Heart left ventricle (tissue), 16 donors: ENCODE results near the gene MAP4K5. TPM values are rescaled to one million over a fixed set of nuclear protein-coding genes. Genes with fewer than 3 reads are reported as not detected.

Experiments used
- ATAC-seq, 4 donors: fragments of 200-7000 bp; cut with Tn5 transposase; one replicate each; pipeline ENCODE4 v1.9.1; 2020 to 2022; ENCODE audit warnings: moderate library complexity in 4 of 4, mild to moderate bottlenecking in 3 of 4, moderate number of reproducible peaks in 1 of 4
- DNase-seq, 5 donors: peaks; one replicate each; pipeline ENCODE4 v3.0.0-alpha.2; 2020
- H3K27ac ChIP-seq, 12 donors: fragments of 200-600 bp; sonication (generic) in 4 of 12; one replicate each; pipeline versions ENCODE4 v1.5.0 to v1.8.0; 2016 to 2022; ENCODE audit warnings: mild to moderate bottlenecking in 2 of 12
- H3K27me3 ChIP-seq, 9 donors: fragments of 200-600 bp; sonication (generic) in 2 of 9; one replicate each; pipeline versions ENCODE4 v1.5.1 to v1.8.0; 2016 to 2022; ENCODE audit warnings: mild to moderate bottlenecking in 3 of 9
- H3K36me3 ChIP-seq, 9 donors: fragments of 200-600 bp; sonication (generic) in 2 of 9; one replicate each; pipeline versions ENCODE4 v1.5.0 to v1.8.0; 2018 to 2022; ENCODE audit warnings: mild to moderate bottlenecking in 2 of 9
- H3K4me1 ChIP-seq, 12 donors: fragments of 200-600 bp; sonication (generic) in 4 of 12; one replicate each; pipeline versions ENCODE4 v1.5.0 to v1.8.0; 2016 to 2022; ENCODE audit warnings: mild to moderate bottlenecking in 3 of 12
- H3K4me3 ChIP-seq, 12 donors: fragments of 200-600 bp; sonication (generic) in 4 of 12; one replicate each; pipeline versions ENCODE4 v1.5.0 to v1.8.0; 2017 to 2022; ENCODE audit warnings: mild to moderate bottlenecking in 9 of 12, moderate library complexity in 4 of 12
- H3K9me3 ChIP-seq, 12 donors: fragments of 200-600 bp; sonication (generic) in 4 of 12; one replicate each; pipeline versions ENCODE4 v1.5.0 to v1.8.0; 2016 to 2022; ENCODE audit warnings: mild to moderate bottlenecking in 1 of 12
- POLR2A ChIP-seq, 2 donors: fragments of 450-650 bp; IDR thresholded peaks; one replicate each; pipeline ENCODE4 v1.6.1; 2017; ENCODE audit warnings: antibody characterized with exemption in 2 of 2, mild to moderate bottlenecking in 2 of 2, moderate library complexity in 2 of 2
- WGBS, 4 donors: extraction: QIAGEN DNeasy Blood & Tissue Kit in 2 of 4; methylation state at CpG; one replicate each; pipeline versions ENCODE4 v1.1.5 to v1.1.7; 2013 to 2018; 5-methylcytosine and 5-hydroxymethylcytosine counted together
- intact Hi-C, 10 donors: fragments of 100-400 bp; cut with DNase I; formaldehyde crosslinking; loops; one replicate each; pipeline versions ENCODE4 v1.11.1 to v1.14.2; 2022
- polyA plus RNA-seq, 2 donors: library from polyadenylated mRNA; stranded (reverse); fragments of 200-250 nt; gene quantifications; one replicate each; pipeline ENCODE4 v1.2.3, GENCODE V29; 2013
- total RNA-seq, 9 donors: library from RNA; depleted of rRNA in 2 of 9; stranded (reverse); fragments of >200 nt in 2 of 9; fragmentation: NEBNext Ultra II Directional in 3 of 9; extraction: Animal tissue kit (Norgen Biotek cat#: 25700) in 3 of 9; gene quantifications; one replicate each; pipeline versions ENCODE4 v1.1.0 to v1.2.4, GENCODE V29; 2016 to 2023
- TF ChIP-seq, protein P1 (sequence below), 12 donors: fragments of 200-600 bp; sonication (generic) in 4 of 12; IDR thresholded peaks; one replicate each; pipeline versions ENCODE4 v1.5.0 to v1.8.0; 2018 to 2022; ENCODE audit warnings: antibody characterized with exemption in 12 of 12, mild to moderate bottlenecking in 5 of 12
- donor health status: ischemic (EF 13 %, LVEDD 7.1; RV severe dilation, severe dysfunction).
- donor health status: healthy with polysubstance abuse.
- donor health status: DM: no; HTN: yes; CAD: no.
- donor health status: DM: no; HTN: no; CAD: no.
- donor health status: ischemic (EF 25% LVEDD 6.9; RV normal size, moderate dysfunction).
- donor health status: ischemic (EF 25% LVEDD 5.7; RV mildly dilated, moderate dysfunction).
- donor health status: healthy.
- donor health status: DM: yes; HTN: yes; CAD: no.
- donor health status: ischemic (EF 35%, LVEDD 5.7; RV mildly dilated, moderate dysfunction).
- donor health status: nonischemic (EF 11% LVEDD 7.7; RV severe dilation, severe dysfunction).
- donor health status: DM: yes; HTN: yes; CAD: no.
- donor health status: PGD.
- donor health status: ischemic (EF 29% LVEDD 5.4; RV normal size, mild dysfunction).
- donor health status: nonischemic (EF 23%, LVEDD 6.1; RV moderate dilation, normal function).

MAP4K5 gene
- total and polyA plus RNA-seq, 11 donors = 4.7 to 43.3 (median 16.6) TPM

- Histone ChIP-seq H3K36me3 (peaks cover 0 to 98% (median 80%) of the 10 kb centered on the region in 9 donors), H3K27ac (no peak overlapping the region), H3K4me1 (no peaks in the 10 kb centered on the region), H3K27me3 (no peaks in the 10 kb centered on the region), H3K9me3 (peaks cover 0 to 39% (median 22%) of the 10 kb centered on the region in 12 donors), H3K4me3 (no peak overlapping the region)
- DNase-seq (no peak), ATAC-seq (no peak)
- intact Hi-C loops = no loop called here
- TF ChIP-seq POLR2A (IDR thresholded peaks at IDR 0.05) = no peak
- 48 to 62% (median 56%) methylated on average over 1 of the region's 1 CpG for WGBS, 4 donors
These were observed 62.4 kb downstream of the MAP4K5 start for GRCh38 chr14:50469982-50470381.

DNA sequence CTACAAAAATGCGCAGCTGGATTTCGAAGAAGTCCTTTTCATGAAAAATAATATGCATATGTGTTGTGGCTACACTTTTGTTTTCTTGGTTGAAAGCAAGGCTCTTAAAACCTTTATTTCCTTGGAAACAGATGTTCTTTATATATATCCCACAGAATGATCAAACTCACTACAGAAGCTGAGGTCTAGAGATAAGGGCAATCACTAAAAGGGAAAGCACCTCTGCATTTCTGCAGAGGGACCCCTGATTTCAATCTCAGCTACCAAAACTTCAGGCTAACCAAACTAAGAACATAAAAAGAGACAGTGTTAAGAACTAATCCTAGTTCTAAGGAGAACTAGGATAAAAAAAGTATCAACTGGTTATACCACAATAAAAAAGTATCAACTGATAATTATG lies 70.3 kb downstream of the MAP4K5 start:
- DNase-seq (no peak), ATAC-seq (no peak)
- TF ChIP-seq, protein P1, sequence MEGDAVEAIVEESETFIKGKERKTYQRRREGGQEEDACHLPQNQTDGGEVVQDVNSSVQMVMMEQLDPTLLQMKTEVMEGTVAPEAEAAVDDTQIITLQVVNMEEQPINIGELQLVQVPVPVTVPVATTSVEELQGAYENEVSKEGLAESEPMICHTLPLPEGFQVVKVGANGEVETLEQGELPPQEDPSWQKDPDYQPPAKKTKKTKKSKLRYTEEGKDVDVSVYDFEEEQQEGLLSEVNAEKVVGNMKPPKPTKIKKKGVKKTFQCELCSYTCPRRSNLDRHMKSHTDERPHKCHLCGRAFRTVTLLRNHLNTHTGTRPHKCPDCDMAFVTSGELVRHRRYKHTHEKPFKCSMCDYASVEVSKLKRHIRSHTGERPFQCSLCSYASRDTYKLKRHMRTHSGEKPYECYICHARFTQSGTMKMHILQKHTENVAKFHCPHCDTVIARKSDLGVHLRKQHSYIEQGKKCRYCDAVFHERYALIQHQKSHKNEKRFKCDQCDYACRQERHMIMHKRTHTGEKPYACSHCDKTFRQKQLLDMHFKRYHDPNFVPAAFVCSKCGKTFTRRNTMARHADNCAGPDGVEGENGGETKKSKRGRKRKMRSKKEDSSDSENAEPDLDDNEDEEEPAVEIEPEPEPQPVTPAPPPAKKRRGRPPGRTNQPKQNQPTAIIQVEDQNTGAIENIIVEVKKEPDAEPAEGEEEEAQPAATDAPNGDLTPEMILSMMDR (IDR thresholded peaks at IDR 0.05) = no peak
- no peak for TF ChIP-seq POLR2A (IDR thresholded peaks at IDR 0.05)
- Histone ChIP-seq H3K36me3 (peaks cover 0 to 98% (median 73%) of the 10 kb centered on the region in 9 donors), H3K4me3 (no peak overlapping the region), H3K27me3 (no peaks in the 10 kb centered on the region), H3K27ac (no peak overlapping the region), H3K4me1 (no peaks in the 10 kb centered on the region), H3K9me3 (no peaks in the 10 kb centered on the region)
- 97 to 100% (median 99%) methylated on average over 2 of the region's 2 CpGs for WGBS, 4 donors
- intact Hi-C loops = no loop called here

DNA sequence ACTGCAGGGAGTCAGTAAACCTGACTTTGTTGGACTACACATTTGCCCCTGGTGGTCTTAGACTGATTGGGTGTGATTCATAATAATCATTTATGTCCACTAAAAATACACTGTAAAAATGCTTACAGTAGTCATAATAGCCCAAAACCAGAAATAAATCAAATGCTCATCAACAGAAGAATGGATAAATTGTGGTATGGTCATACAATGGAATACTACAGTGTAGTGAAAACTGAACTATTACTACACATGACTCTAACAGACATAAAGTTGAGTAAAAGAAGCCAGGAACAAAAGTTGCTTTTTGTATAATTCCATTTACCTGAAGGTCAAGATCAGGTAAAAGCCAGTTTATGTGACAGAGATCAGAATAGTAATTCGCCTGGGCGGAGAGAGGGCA lies 78.5 kb downstream of the MAP4K5 start:
- intact Hi-C loops = no loop called here

DNA sequence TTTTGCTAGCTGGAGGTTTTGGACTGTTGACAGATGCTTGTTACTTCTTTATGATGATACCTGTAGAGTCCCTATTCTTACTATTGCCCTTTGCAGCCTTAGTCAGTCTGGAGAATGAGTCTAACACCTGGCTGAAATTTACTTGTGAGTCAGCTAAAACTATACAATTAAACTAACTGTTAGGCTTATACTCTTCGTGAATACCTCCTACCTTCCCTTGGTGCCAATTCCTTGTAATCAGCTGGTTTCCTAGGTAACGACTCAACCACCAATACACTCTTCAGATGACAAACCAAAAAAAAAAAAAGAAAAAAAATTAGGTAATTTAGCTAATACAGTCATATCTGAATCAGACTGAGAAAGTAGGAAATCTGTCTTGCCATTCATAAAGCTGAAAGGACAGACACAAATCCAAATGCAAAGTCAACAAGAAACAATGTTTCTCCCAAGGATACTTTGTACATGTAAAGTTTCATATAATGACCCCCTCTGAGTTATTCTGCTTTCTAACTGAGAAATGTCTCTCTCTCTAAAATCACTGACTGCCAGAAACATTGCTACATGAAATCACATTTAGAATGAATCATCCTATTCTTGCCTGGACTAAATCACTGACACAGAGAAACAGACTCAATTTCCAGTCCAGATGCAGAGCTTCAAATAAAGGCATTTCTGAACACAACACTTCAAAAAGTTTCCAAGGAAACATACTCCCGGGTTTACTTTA lies 79.2 kb downstream of the MAP4K5 start:
- H3K27me3 ChIP-seq = no peaks in the 10 kb centered on the region
- no peak for TF ChIP-seq POLR2A (IDR thresholded peaks at IDR 0.05)
- TF ChIP-seq, protein P1 (IDR thresholded peaks at IDR 0.05) = no peak
- H3K4me1 ChIP-seq = no peaks in the 10 kb centered on the region
- intact Hi-C loops = no loop called here
- H3K36me3 ChIP-seq = peaks cover 0 to 95% (median 65%) of the 10 kb centered on the region in 9 donors
- no peak overlapping the region for H3K4me3 ChIP-seq
- 77 to 82% (median 78%) methylated on average over 3 of the region's 3 CpGs for WGBS, 4 donors
- peaks cover 0 to 15% (median 0%) of the 10 kb centered on the region in 12 donors for H3K9me3 ChIP-seq
- peak overlapping the region in 1 of 12 donors; percentile 9 for H3K27ac ChIP-seq
- DNase-seq (no peak), ATAC-seq (peak in 1 of 4 donors; percentile 66)

More for the DNA sequence above, 78.5 kb downstream of the MAP4K5 start:
- no peak for DNase-seq
- Histone ChIP-seq H3K9me3 (peaks cover 0 to 15% (median 0%) of the 10 kb centered on the region in 12 donors), H3K27ac (peak overlapping the region in 1 of 12 donors; percentile 9), H3K36me3 (peaks cover 0 to 97% (median 69%) of the 10 kb centered on the region in 9 donors), H3K27me3 (no peaks in the 10 kb centered on the region), H3K4me3 (no peak overlapping the region), H3K4me1 (no peaks in the 10 kb centered on the region)
- TF ChIP-seq POLR2A (IDR thresholded peaks at IDR 0.05) = no peak
- TF ChIP-seq, protein P1 (IDR thresholded peaks at IDR 0.05) = no peak
- no peak for ATAC-seq
- 97 to 99% (median 98%) methylated on average over 2 of the region's 2 CpGs for WGBS, 4 donors
